AG09309 (cell line): ENCODE data around the gene HLA-DQA1.

Experiments used
- DNase-seq: peaks from one replicate; pipeline ENCODE4 v3.0.0-alpha.2; 2010; ENCODE audit warnings: low read depth
- H3K4me3 ChIP-seq: 2 replicates; pipeline ENCODE4 v1.5.1; 2011; ENCODE audit warnings: mild to moderate bottlenecking, low read depth, low read length, moderate library complexity; ENCODE audit not compliant: control insufficient read depth
- TF ChIP-seq, protein P1 (sequence below): IDR thresholded peaks from 2 replicates; pipeline ENCODE4 v1.5.1; 2011; ENCODE audit warnings: mild to moderate bottlenecking, low read depth, low read length, inconsistent platforms; ENCODE audit not compliant: insufficient read depth, control insufficient read depth; ENCODE audit errors: missing control alignments

The HLA-DQA1 gene

DNA sequence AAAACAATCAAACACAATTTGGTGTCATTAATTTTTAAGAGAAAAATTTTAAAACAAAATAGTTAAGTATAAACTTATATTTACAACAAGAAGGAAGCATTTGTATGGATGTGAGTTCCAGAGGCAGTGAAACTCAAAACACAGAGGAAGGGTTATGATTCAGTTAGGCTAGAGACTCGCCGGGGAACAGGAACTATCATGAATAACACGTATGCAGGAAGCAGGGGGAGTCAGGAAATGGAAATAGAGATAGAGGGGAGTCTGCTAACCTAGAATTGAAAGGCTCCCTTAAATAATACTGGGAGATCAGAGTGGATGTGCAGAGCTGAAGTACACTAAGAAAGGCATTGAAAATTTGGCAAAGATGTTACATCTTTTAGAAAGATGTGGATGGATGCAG is 33.3 kb upstream of the HLA-DQA1 start:
- TF ChIP-seq, protein P1, sequence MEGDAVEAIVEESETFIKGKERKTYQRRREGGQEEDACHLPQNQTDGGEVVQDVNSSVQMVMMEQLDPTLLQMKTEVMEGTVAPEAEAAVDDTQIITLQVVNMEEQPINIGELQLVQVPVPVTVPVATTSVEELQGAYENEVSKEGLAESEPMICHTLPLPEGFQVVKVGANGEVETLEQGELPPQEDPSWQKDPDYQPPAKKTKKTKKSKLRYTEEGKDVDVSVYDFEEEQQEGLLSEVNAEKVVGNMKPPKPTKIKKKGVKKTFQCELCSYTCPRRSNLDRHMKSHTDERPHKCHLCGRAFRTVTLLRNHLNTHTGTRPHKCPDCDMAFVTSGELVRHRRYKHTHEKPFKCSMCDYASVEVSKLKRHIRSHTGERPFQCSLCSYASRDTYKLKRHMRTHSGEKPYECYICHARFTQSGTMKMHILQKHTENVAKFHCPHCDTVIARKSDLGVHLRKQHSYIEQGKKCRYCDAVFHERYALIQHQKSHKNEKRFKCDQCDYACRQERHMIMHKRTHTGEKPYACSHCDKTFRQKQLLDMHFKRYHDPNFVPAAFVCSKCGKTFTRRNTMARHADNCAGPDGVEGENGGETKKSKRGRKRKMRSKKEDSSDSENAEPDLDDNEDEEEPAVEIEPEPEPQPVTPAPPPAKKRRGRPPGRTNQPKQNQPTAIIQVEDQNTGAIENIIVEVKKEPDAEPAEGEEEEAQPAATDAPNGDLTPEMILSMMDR = no peak
- no peak overlapping the region for H3K4me3 ChIP-seq
- DNase-seq = no peak

DNA sequence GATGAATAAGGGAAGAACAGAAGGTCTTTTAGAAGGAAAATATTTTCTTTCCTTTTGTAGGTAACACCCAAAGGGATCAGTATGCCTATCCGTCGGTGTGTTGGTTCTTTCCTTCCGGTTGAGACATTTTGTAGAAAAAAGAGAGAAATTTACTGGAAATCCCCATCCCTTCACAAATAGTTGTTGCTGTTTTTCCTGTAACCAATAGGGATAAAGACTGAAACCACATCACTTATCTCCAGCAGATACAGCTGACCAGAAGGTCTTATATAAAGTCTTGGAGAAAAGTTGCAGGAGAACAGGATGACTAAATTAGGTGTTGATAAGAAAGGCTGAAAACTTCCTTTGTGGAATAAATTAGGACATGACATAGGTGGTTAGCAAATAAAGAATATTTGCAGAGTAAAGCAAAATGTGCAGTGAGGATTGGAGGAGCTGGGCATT is 32.8 kb upstream of the HLA-DQA1 start:
- H3K4me3 ChIP-seq = no peak overlapping the region
- no peak for DNase-seq
- TF ChIP-seq, protein P1 = no peak

GRCh38 chr6:32607263-32607987 is 29.8 kb upstream of the HLA-DQA1 start:
- no peak for DNase-seq
- no peak overlapping the region for H3K4me3 ChIP-seq
- TF ChIP-seq, protein P1 = no peak

GRCh38 chr6:32607988-32608298 is 29.3 kb upstream of the HLA-DQA1 start:
- no peak overlapping the region for H3K4me3 ChIP-seq
- TF ChIP-seq, protein P1 = no peak
- DNase-seq = no peak

GRCh38 chr6:32608362-32608761 is 28.8 kb upstream of the HLA-DQA1 start:
- no peak overlapping the region for H3K4me3 ChIP-seq
- TF ChIP-seq, protein P1 = no peak

DNA sequence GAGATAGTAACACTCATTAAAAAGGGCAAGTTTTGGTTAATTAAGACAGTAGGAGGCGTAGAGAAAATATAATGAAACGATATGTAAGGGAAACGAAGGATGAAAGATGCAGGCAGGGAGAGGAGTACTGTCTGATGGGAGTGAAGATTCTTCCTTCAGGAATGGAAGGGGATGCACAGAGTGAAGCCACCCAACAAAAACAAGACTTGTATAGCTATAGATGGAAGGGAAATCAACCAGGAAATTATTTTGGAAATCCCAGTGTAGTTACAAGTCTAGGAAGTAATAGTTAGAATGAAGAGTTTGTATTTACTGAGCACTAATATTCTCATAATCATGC is 27.8 kb upstream of the HLA-DQA1 start:
- TF ChIP-seq, protein P1 = no peak
- H3K4me3 ChIP-seq = no peak overlapping the region
- DNase-seq = no peak

More at GRCh38 chr6:32608362-32608761, 28.8 kb upstream of the HLA-DQA1 start:
- no peak for DNase-seq
